ENCODE results near the gene SSTR3. TPM values are rescaled to one million over a fixed set of nuclear protein-coding genes. Genes with fewer than 3 reads are reported as not detected.

SSTR3 gene
- total and polyA plus RNA-seq, 3 donors from 2014 or later = 26.8 to 54.4 (median 40.1) TPM

DNA sequence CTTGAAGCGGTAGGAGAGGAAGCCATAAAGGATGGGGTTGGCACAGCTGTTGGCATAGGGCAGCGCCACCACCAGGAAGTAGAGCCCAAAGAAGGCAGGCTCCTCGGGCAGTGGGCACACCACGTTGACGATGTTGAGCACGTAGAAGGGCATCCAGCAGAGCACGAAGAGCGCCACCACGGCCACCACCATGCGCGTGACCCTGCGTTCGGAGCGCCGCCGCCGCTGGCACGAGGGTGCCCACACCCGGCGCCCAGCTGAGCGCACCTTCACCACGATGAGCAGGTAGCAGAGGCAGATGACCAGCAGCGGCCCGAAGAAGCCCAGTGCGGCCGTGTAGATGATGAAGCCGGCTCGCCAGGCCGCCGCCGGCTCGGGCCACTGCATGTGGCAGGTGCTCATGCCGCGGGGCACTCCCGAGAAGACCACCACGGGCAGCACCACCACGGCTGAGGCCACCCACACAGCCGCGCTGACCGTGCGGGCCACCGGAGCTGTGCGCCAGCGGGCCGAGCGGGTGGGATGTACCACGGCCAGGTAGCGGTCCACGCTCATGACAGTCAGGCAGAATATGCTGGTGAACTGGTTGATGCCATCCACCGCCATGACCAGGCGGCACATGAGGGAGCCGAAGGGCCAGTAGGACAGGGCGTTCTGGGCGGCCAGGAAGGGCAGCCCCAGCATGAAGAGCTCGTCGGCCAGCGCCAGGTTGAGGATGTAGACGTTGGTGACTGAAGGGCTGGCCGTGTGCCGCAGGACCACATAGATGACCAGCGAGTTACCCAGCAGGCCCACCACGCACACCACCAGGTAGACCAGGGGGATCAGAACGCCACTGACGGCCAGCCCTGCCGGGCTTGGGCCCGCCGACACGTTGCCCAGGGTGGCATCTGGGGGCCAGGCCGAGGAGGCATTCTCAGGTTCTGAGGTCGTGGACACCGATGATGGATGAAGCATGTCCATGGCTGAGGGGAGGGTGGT is 5.1 kb downstream of the SSTR3 start:
- no peaks in the 10 kb centered on the region for H3K27me3 ChIP-seq
- intact Hi-C loops (cut with DNase I; ENCODE audit: low total_unique reads) = no loop called here
- no peaks in the 10 kb centered on the region for H3K36me3 ChIP-seq (ENCODE audit: low read depth, missing control alignments)
- no peaks in the 10 kb centered on the region for H3K4me1 ChIP-seq
- H3K27ac ChIP-seq = no peak overlapping the region
- TF ChIP-seq POLR2A (IDR thresholded peaks at IDR 0.05) = no peak
- TF ChIP-seq, protein P1, sequence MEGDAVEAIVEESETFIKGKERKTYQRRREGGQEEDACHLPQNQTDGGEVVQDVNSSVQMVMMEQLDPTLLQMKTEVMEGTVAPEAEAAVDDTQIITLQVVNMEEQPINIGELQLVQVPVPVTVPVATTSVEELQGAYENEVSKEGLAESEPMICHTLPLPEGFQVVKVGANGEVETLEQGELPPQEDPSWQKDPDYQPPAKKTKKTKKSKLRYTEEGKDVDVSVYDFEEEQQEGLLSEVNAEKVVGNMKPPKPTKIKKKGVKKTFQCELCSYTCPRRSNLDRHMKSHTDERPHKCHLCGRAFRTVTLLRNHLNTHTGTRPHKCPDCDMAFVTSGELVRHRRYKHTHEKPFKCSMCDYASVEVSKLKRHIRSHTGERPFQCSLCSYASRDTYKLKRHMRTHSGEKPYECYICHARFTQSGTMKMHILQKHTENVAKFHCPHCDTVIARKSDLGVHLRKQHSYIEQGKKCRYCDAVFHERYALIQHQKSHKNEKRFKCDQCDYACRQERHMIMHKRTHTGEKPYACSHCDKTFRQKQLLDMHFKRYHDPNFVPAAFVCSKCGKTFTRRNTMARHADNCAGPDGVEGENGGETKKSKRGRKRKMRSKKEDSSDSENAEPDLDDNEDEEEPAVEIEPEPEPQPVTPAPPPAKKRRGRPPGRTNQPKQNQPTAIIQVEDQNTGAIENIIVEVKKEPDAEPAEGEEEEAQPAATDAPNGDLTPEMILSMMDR (IDR thresholded peaks at IDR 0.05) = no peak
- H3K4me3 ChIP-seq = no peak overlapping the region
- WGBS, 2 donors = 87 to 90% methylated on average over 12 to 59 of the region's 71 CpGs
- no peak for DNase-seq
- H3K9me3 ChIP-seq = no peaks in the 10 kb centered on the region

DNA sequence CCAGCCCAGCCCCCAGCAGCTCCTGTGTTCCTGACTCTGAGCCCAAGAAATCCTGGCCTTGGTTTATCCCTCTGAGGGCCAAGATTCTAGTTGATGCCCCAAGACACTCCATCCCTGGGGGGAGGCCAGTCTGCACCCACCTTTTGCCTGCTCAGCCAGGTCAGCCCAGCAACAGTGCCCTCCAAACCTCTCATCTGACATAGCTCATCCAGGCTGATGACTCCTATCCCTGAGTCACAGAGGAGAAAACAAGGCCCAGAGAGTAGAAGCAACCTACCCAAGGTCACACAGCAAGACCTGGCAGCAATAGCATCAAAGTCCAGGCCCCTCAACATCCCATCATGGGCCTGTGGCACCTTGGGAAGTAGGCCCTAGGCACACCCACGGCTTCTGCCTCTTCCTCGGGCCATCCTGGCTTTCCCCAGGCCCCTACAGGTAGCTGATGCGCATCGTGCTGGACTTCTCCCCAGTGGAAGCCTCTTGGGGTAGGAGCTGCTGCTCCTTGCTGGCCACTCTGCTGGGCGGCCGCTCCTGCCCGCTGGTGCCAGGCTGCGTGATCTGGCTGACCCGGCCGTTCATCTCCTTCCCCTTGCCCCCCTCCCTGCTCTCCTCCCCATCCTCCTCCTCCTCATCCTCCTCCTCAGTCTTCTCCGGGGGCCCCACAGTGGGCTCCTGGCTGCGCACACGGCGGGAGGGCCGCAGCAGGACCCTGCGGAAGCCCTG is 6.0 kb downstream of the SSTR3 start:
- Histone ChIP-seq H3K27me3 (no peaks in the 10 kb centered on the region), H3K36me3 (ENCODE audit: low read depth, missing control alignments) (no peaks in the 10 kb centered on the region), H3K9me3 (no peaks in the 10 kb centered on the region), H3K4me1 (no peaks in the 10 kb centered on the region), H3K4me3 (no peak overlapping the region), H3K27ac (no peak overlapping the region)
- DNase-seq = no peak
- no peak for TF ChIP-seq POLR2A (IDR thresholded peaks at IDR 0.05)
- TF ChIP-seq, protein P1 (IDR thresholded peaks at IDR 0.05) = no peak
- WGBS, 2 donors = 83 to 90% methylated on average over 16 of the region's 16 CpGs
- intact Hi-C loops (cut with DNase I; ENCODE audit: low total_unique reads) = no loop called here

DNA sequence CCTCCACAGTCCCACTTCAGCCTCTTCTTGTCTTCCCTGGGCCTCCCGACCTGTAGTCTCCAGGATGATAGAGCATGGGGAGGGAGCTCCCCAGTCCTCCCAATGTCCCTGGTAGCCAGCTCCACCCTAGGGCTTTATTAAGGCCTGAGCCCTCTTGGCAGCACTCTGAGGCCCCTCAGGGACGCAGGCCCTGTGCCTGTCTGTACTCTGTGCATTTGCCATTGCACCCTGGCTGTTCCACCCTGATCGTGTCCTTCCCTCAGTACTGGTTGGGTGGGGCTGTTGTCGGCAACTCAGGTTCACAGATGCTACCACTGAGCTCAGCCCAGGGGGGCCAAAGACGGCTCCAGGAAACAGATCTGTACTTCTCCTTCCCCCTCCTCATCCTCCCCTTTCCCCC is 7.2 kb downstream of the SSTR3 start:
- no peak for DNase-seq
- TF ChIP-seq POLR2A (IDR thresholded peaks at IDR 0.05) = no peak
- TF ChIP-seq, protein P1 (IDR thresholded peaks at IDR 0.05) = no peak
- intact Hi-C loops (cut with DNase I; ENCODE audit: low total_unique reads) = no loop called here

DNA sequence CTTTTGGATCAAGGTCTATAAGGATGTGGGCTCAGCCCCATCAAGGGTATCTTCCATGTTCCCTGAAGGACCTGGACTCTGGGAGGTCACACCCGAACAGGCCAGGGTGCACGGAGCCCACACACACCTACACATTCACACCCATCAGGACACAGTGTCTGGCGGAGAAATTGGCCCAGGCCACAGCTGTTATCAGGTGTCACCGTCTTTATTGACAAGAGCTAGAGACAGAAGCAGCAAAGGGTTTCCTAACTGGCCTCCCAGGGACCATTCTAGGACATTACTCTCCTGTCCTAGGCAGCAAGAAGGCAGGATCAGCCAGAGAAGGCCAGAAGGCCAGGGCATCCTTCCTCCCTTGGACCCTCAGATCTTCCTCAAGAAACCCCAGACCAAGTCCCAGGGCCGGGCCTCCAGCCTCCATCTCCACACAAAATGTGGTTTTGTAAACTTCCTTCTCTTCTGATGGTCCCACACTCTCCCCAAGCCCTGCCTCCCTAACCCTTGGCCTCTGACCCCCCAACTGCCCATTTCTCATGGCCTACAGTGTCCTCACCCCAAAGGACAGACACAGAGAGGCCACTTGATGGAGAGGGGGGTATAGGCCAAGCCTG is 8.1 kb downstream of the SSTR3 start:
- WGBS, 2 donors = 77 to 91% methylated on average over 5 of the region's 5 CpGs

More for the DNA sequence above, 7.2 kb downstream of the SSTR3 start:
- Histone ChIP-seq H3K27me3 (no peaks in the 10 kb centered on the region), H3K9me3 (no peaks in the 10 kb centered on the region), H3K4me3 (no peak overlapping the region), H3K4me1 (no peaks in the 10 kb centered on the region), H3K27ac (no peak overlapping the region), H3K36me3 (ENCODE audit: low read depth, missing control alignments) (no peaks in the 10 kb centered on the region)
- 88 to 98% methylated on average over 3 to 5 of the region's 5 CpGs for WGBS, 2 donors

More for the DNA sequence above, 8.1 kb downstream of the SSTR3 start:
- no peak for DNase-seq
- H3K27me3 ChIP-seq = no peaks in the 10 kb centered on the region
- no peaks in the 10 kb centered on the region for H3K36me3 ChIP-seq (ENCODE audit: low read depth, missing control alignments)
- H3K27ac ChIP-seq = no peak overlapping the region
- intact Hi-C loops (cut with DNase I; ENCODE audit: low total_unique reads) = loop anchor here (5.0 kb wide), 1 partner anchor 42 kb away; no protein-coding TSS in a partner anchor
- no peak overlapping the region for H3K4me3 ChIP-seq
- TF ChIP-seq, protein P1 (IDR thresholded peaks at IDR 0.05) = no peak
- TF ChIP-seq POLR2A (IDR thresholded peaks at IDR 0.05) = no peak
- H3K4me1 ChIP-seq = peaks cover 4% of the 10 kb centered on the region
- no peaks in the 10 kb centered on the region for H3K9me3 ChIP-seq

All from testis (tissue), 3 donors.